ENCODE measurements around the gene ZFR2.

ZFR2 gene

DNA sequence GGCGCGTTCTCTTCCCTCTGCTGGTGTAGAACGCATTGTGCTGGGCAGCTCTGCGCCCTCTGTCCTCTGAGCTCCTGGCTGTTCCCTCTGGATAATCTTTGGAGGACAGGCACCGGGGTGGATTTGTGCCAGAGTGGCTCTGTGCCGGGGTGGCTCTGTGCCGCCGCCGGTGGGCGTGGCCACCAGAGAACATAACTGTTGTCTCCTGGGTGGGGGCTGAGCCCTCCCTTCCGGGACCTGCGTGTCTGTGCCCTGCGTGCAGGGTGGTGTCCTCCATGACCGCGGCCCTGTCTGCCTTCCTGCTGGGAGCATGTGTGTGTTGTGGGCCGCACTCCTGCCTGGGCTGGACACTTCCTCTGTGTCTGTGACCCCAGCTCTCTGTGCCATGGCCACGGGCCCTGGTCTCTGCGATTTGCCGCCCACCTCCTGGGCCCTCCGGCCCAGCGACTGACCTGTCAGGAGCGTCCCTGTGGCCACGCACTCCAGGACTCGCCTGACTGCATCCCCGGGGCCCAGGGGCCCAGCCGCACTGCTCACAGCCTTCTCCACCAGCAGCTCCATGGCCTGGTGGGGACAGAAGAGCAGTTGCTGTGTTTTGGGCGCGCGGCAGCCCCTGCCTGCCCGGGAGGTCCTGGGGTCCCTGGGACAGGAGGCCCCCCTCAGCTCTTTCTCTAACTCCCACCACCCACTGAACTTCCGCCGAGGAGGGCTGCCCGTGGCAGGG, 60.3 kb downstream of the ZFR2 start:
- no peak for TF ChIP-seq POLR2A (IDR thresholded peaks at IDR 0.05; ENCODE audit: extremely low read depth, insufficient read length)
- TF ChIP-seq, protein P1, sequence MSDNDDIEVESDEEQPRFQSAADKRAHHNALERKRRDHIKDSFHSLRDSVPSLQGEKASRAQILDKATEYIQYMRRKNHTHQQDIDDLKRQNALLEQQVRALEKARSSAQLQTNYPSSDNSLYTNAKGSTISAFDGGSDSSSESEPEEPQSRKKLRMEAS (IDR thresholded peaks at IDR 0.05; ENCODE audit: low read depth, low read length): no peak
- no peak for TF ChIP-seq MYC (IDR thresholded peaks at IDR 0.05; ENCODE audit: low read depth, low read length)
- TF ChIP-seq, protein P2, sequence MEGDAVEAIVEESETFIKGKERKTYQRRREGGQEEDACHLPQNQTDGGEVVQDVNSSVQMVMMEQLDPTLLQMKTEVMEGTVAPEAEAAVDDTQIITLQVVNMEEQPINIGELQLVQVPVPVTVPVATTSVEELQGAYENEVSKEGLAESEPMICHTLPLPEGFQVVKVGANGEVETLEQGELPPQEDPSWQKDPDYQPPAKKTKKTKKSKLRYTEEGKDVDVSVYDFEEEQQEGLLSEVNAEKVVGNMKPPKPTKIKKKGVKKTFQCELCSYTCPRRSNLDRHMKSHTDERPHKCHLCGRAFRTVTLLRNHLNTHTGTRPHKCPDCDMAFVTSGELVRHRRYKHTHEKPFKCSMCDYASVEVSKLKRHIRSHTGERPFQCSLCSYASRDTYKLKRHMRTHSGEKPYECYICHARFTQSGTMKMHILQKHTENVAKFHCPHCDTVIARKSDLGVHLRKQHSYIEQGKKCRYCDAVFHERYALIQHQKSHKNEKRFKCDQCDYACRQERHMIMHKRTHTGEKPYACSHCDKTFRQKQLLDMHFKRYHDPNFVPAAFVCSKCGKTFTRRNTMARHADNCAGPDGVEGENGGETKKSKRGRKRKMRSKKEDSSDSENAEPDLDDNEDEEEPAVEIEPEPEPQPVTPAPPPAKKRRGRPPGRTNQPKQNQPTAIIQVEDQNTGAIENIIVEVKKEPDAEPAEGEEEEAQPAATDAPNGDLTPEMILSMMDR (IDR thresholded peaks at IDR 0.05; ENCODE audit: low read depth, low read length): no peak
- DNase-seq (ENCODE audit: low read depth): no peak

DNA sequence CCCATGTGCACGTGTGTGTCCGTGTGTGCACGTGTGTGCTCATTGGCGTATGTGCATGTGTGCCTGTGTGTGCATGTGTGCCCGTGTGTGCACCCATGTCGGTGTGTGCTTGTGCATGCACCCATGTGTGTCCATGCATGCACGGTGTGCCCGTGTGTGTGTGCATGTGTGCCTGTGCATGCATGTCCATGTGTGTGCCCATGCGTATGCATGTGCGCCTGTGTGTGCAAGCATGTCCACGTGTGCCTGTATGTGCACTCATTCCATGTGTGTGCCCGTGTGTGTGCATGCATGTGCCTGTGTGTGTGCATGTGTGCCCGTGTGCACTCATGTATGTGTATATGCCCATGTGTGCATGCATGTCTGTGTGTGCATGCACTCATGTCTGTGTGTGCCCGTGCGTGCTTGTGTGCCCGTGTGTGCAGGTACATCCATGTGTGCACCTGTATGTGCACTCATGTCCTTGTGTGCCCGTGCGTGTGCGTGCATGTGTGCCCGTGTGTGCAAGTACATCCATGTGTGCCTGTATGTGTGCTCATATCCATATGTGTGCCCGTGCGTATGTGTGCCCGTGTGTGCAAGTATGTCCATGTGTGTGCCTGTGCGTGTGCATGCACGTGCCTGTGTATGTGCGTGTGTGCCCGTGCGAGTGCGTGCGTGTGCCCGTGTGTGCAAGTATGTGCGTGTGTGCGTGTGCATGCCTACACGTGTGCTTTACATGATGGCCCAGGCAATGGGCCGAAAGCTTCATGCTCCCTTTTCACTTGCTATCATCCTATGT, 61.1 kb downstream of the ZFR2 start:
- TF ChIP-seq MYC (IDR thresholded peaks at IDR 0.05; ENCODE audit: low read depth, low read length) (no peak), POLR2A (IDR thresholded peaks at IDR 0.05; ENCODE audit: extremely low read depth, insufficient read length) (no peak)
- TF ChIP-seq, protein P2 (IDR thresholded peaks at IDR 0.05; ENCODE audit: low read depth, low read length): no peak
- TF ChIP-seq, protein P1 (IDR thresholded peaks at IDR 0.05; ENCODE audit: low read depth, low read length): no peak
- no peak for DNase-seq (ENCODE audit: low read depth)
- H3K4me3 ChIP-seq (ENCODE audit: low read depth, low read length): no peak overlapping the region

More for the DNA sequence above, 60.3 kb downstream of the ZFR2 start:
- H3K4me3 ChIP-seq (ENCODE audit: low read depth, low read length): no peak overlapping the region

DNA sequence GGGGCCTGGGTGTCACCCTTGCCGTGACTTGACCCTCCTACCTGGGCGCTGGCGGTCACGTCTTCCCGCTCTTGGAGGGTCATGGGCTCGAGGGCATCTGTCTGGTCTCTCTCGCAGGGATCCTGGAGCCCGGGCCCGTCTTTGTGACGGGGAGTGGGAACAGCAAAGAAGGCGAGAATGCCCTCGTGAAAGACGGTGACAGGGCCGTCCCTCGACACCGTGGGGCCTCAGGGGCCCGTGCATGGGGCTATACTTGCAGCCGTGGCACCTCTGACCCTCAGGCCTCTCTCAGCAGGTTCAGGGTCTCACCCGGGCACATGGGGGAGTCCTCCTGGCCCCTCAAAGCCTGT, 61.7 kb downstream of the ZFR2 start:
- H3K4me3 ChIP-seq (ENCODE audit: low read depth, low read length): no peak overlapping the region
- DNase-seq (ENCODE audit: low read depth): no peak
- TF ChIP-seq MYC (IDR thresholded peaks at IDR 0.05; ENCODE audit: low read depth, low read length) (no peak), POLR2A (IDR thresholded peaks at IDR 0.05; ENCODE audit: extremely low read depth, insufficient read length) (no peak)
- TF ChIP-seq, protein P1 (IDR thresholded peaks at IDR 0.05; ENCODE audit: low read depth, low read length): no peak
- TF ChIP-seq, protein P2 (IDR thresholded peaks at IDR 0.05; ENCODE audit: low read depth, low read length): no peak

DNA sequence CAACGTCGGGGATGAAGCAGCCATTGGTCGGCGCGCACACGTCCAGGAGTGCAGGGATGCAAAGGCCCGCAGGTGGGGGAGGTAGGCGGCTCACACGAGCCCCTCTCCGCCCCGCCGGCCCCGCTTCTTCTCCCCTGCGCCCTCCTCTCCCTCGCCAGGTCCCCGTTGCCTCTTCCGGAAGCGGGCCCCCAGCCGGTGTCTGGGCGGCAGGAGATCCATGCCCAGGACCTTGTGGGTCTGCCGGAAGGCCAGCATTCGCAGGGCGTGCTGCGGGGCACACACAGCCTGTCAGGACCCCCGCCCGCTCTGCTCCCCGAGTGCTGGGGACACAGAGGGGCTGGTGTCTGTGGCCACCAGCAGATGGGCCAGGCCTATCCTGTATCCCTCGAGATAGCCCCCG, 63.0 kb downstream of the ZFR2 start:
- TF ChIP-seq, protein P1 (IDR thresholded peaks at IDR 0.05; ENCODE audit: low read depth, low read length): no peak
- no peak for TF ChIP-seq POLR2A (IDR thresholded peaks at IDR 0.05; ENCODE audit: extremely low read depth, insufficient read length)
- no peak for TF ChIP-seq MYC (IDR thresholded peaks at IDR 0.05; ENCODE audit: low read depth, low read length)
- TF ChIP-seq, protein P2 (IDR thresholded peaks at IDR 0.05; ENCODE audit: low read depth, low read length): no peak
- no peak for DNase-seq (ENCODE audit: low read depth)
- no peak overlapping the region for H3K4me3 ChIP-seq (ENCODE audit: low read depth, low read length)

DNA sequence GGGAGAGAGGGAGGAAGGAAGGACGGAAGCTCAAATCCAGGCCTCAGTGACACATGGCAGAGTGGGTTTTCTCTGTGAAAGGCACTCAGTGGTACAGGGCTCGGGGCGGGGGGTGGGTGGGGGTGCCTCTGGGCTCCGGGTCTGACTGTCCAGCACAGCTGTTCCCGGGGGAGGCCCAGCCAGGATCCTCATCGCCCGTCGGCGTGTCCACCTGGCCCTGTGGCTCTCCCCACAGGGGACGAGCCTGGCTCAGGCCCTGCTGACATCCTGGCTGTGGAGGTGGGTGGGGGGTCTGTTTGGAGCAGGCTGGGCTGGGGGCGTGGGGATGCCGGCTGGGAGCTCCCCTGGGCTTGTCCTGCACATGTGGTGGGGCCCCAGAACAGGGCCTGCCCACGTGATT, 64.4 kb downstream of the ZFR2 start:
- TF ChIP-seq, protein P2 (IDR thresholded peaks at IDR 0.05; ENCODE audit: low read depth, low read length): no peak
- TF ChIP-seq POLR2A (IDR thresholded peaks at IDR 0.05; ENCODE audit: extremely low read depth, insufficient read length) (no peak), MYC (IDR thresholded peaks at IDR 0.05; ENCODE audit: low read depth, low read length) (no peak)
- TF ChIP-seq, protein P1 (IDR thresholded peaks at IDR 0.05; ENCODE audit: low read depth, low read length): no peak
- no peak overlapping the region for H3K4me3 ChIP-seq (ENCODE audit: low read depth, low read length)
- no peak for DNase-seq (ENCODE audit: low read depth)

Measured in NB4 (cell line).